ENCODE results near the gene SCAMP1. TPM values are rescaled to one million over a fixed set of nuclear protein-coding genes. Genes with fewer than 3 reads are reported as not detected.

Gene SCAMP1
- polyA plus RNA-seq, 1 donor from 2014 or later, result 180 TPM

- Histone ChIP-seq H3K27ac (ENCODE audit: low read length) (no peak overlapping the region), H3K9me2 (ENCODE audit: insufficient read depth, low read length) (no peaks in the 10 kb centered on the region), H3K9ac (ENCODE audit: low read length) (no peak overlapping the region), H3F3A (ENCODE audit: insufficient read depth, low read length, poor library complexity, severe bottlenecking) (no peaks in the 10 kb centered on the region), H3K4me3 (ENCODE audit: low read length) (no peak overlapping the region), H3K79me2 (replicated peaks; ENCODE audit: insufficient read depth, low read length) (no peaks in the 10 kb centered on the region), H4K20me1 (ENCODE audit: insufficient read depth) (no peaks in the 10 kb centered on the region), H3K9me3 (ENCODE audit: low read length) (no peaks in the 10 kb centered on the region), H2AFZ (ENCODE audit: low read depth, low read length) (no peak overlapping the region), H3K27me3 (ENCODE audit: insufficient read depth, low read depth, low read length) (no peaks in the 10 kb centered on the region), H3K36me3 (ENCODE audit: insufficient read depth, low read length) (no peaks in the 10 kb centered on the region), H3K4me2 (ENCODE audit: low read length) (no peak overlapping the region)
- TF ChIP-seq EP300 (conservative IDR thresholded peaks at IDR 0.05; ENCODE audit: poor library complexity, severe bottlenecking) (no peak), TAF1 (IDR thresholded peaks at IDR 0.05; ENCODE audit: low read depth) (no peak), REST (IDR thresholded peaks at IDR 0.05; ENCODE audit: borderline replicate concordance) (no peak), CTCF (IDR thresholded peaks at IDR 0.05; ENCODE audit: poor library complexity, severe bottlenecking) (no peak)
Observed at GRCh38 chr5:78527925-78528324, 167.5 kb downstream of the SCAMP1 start.

Small RNA genes within 50 kb of the gene (small RNA-seq; reads per million reads assigned to genes)
- gene RF00019, result 0 to 1.2 (median 0) reads per million in 3 experiments
- 0 reads per million in 3 experiments for gene RNU6-183P

Other genes starting within 250 kb of the SCAMP1 start
- gene AP3B1, start 65.9 kb upstream of the SCAMP1 start, polyA plus RNA-seq, result 7.7 and 8.5 TPM in 2 replicates

Measured in neural cell (in vitro differentiated cells).